Activated CD8-positive, alpha-beta memory T cell treated with anti-CD3 and anti-CD28 coated beads, Interleukin-2, amount 50 U/mL, for 24 hours (primary cell): Measurements from ENCODE around the gene PPP4R2.

ENCODE experiments used
- DNase-seq: peaks from one replicate; pipeline ENCODE4 v3.0.0-alpha.2; 2020; ENCODE audit errors: extremely low read depth

Gene PPP4R2

GRCh38 chr3:73069775-73070444 is 73.3 kb downstream of the PPP4R2 start:
- DNase-seq: no peak

GRCh38 chr3:73070675-73071575 is 74.3 kb downstream of the PPP4R2 start:
- no peak for DNase-seq

- DNase-seq: no peak
Observed at GRCh38 chr3:73071952-73072351, 75.3 kb downstream of the PPP4R2 start.

- DNase-seq: no peak
Observed at GRCh38 chr3:73072634-73073033, 76.0 kb downstream of the PPP4R2 start.

- DNase-seq: no peak
Observed at GRCh38 chr3:73073091-73073707, 76.6 kb downstream of the PPP4R2 start.

- DNase-seq: no peak
Observed at GRCh38 chr3:73074781-73075180, 78.2 kb downstream of the PPP4R2 start.

GRCh38 chr3:73080216-73080966 is 83.8 kb downstream of the PPP4R2 start:
- DNase-seq: no peak

- no peak for DNase-seq
Observed at GRCh38 chr3:73081140-73081539, 84.5 kb downstream of the PPP4R2 start.

GRCh38 chr3:73084170-73084569 is 87.6 kb downstream of the PPP4R2 start:
- DNase-seq: no peak

GRCh38 chr3:73086071-73086494 is 89.5 kb downstream of the PPP4R2 start:
- DNase-seq: no peak

- no peak for DNase-seq
Observed at GRCh38 chr3:73094129-73094528, 97.5 kb downstream of the PPP4R2 start.

GRCh38 chr3:73094951-73095350 is 98.3 kb downstream of the PPP4R2 start:
- DNase-seq: no peak

GRCh38 chr3:73096169-73096568 is 99.6 kb downstream of the PPP4R2 start:
- no peak for DNase-seq

GRCh38 chr3:73098026-73098425 is 101.4 kb downstream of the PPP4R2 start:
- no peak for DNase-seq

GRCh38 chr3:73098873-73099272 is 102.3 kb downstream of the PPP4R2 start:
- no peak for DNase-seq

GRCh38 chr3:73100741-73101559 is 104.3 kb downstream of the PPP4R2 start:
- DNase-seq: peak; percentile 67

- no peak for DNase-seq
Observed at GRCh38 chr3:73101881-73102280, 105.3 kb downstream of the PPP4R2 start.

GRCh38 chr3:73107215-73107614 is 110.6 kb downstream of the PPP4R2 start:
- DNase-seq: no peak

- no peak for DNase-seq
Observed at GRCh38 chr3:73107676-73108187, 111.1 kb downstream of the PPP4R2 start.

GRCh38 chr3:73108750-73109149 is 112.1 kb downstream of the PPP4R2 start:
- no peak for DNase-seq

- no peak for DNase-seq
Observed at GRCh38 chr3:73110530-73110929, 113.9 kb downstream of the PPP4R2 start.
